HCT116 (cell line): Measurements from ENCODE around the gene RFX2.

ENCODE experiments used
- CTCF ChIP-seq, 3 experiments: fragments of 200-600 bp in 1 of 3; sonication (generic) in 1 of 3; IDR thresholded peaks in 2 of 3; conservative IDR thresholded peaks in 1 of 3; 2 replicates each; pipeline ENCODE4 v1.5.1; 2012 to 2017; ENCODE audit warnings: low read depth in 2 of 3, low read length in 2 of 3, antibody characterized with exemption in 1 of 3, borderline replicate concordance in 1 of 3, control low read depth in 1 of 3, mild to moderate bottlenecking in 1 of 3, mixed read lengths in 1 of 3, mixed run types in 1 of 3, moderate library complexity in 1 of 3; ENCODE audit not compliant: insufficient read depth in 1 of 3
- EZH2 ChIP-seq: fragments of 200-600 bp; sonication (generic); IDR thresholded peaks from 2 replicates; pipeline ENCODE4 v1.6.1; 2017; ENCODE audit warnings: antibody characterized with exemption, mixed run types
- JUND ChIP-seq: IDR thresholded peaks from 2 replicates; pipeline ENCODE4 v1.6.1; 2012
- MAX ChIP-seq: IDR thresholded peaks from 2 replicates; pipeline ENCODE4 v1.6.1; 2012

DNA sequence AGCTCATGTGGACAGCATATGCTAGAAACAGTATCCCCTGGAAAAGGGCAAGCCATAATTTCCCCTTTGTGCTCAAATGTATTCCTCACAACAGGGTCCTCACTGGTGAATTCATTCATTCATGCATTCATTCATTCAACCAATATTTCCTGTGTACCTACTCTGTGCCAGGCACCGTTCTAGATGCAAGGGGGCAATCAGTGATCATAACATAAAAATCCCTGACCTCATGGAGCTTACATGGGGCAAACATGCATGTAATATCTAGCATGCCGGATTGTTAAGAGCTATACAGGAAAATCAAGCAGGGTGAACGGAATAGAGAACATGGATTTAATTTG, 134.9 kb downstream of the RFX2 start:
- TF ChIP-seq MAX, result no peak
- TF ChIP-seq JUND, result no peak
- TF ChIP-seq CTCF (IDR thresholded peaks at IDR 0.05 in 2 of 3, conservative IDR thresholded peaks at IDR 0.05 in 1 of 3; ENCODE audit: borderline replicate concordance in 1 of 3, insufficient read depth in 1 of 3, low read depth in 2 of 3, low read length in 2 of 3), result no peak
- no peak for TF ChIP-seq EZH2
